ENCODE results near the gene PELI1. TPM values are rescaled to one million over a fixed set of nuclear protein-coding genes. Genes with fewer than 3 reads are reported as not detected.

PELI1 gene
- total RNA-seq, 4 donors from 2014 or later = 38.4 to 57.0 (median 46.0) TPM

- no peak overlapping the region for H3K4me3 ChIP-seq (ENCODE audit: low read depth, poor library complexity, severe bottlenecking)
- no peak for TF ChIP-seq POLR2A (IDR thresholded peaks at IDR 0.05)
- DNase-seq (ENCODE audit: low spot score in 2 of 2) = no peak
- intact Hi-C loops (cut with DNase I; ENCODE audit: low total_unique reads) = no loop called here
- 91% methylated on average over 7 of the region's 7 CpGs for WGBS, 2 donors
These were observed 899 bp upstream of the PELI1 start for GRCh38 chr2:64145119-64145518.

GRCh38 chr2:64143169-64144056 is 807 bp downstream of the PELI1 start:
- no peak for DNase-seq (ENCODE audit: low spot score in 2 of 2)
- WGBS, 2 donors = 1% methylated on average over 40 to 43 of the region's 69 CpGs

DNA sequence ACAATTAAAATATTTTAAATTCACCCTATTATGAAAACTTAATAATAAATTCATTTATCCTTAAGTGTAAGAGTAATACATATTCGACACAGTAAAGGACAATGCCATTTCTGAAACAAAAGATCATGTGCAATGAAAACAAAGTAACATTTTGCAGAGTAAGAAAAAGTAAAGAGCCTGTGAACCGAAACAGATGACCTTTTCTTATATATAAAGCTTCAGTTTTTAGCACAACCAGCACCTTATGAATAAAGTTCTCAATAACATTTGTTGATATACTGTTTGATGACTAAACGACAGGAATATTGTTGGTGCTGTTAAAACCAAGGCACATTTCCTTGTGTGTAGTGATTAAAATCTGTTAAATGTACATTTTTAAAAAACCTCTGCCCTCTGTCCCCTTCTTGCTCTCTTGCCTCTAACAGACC is 1.5 kb downstream of the PELI1 start:
- 11 to 14% methylated on average over 3 of the region's 3 CpGs for WGBS, 2 donors
- intact Hi-C loops (cut with DNase I; ENCODE audit: low total_unique reads) = no loop called here

More at GRCh38 chr2:64143169-64144056, 807 bp downstream of the PELI1 start:
- intact Hi-C loops (cut with DNase I; ENCODE audit: low total_unique reads) = no loop called here
- TF ChIP-seq CTCF (IDR thresholded peaks at IDR 0.05) = no peak
- TF ChIP-seq POLR2A (IDR thresholded peaks at IDR 0.05) = no peak
- H3K4me3 ChIP-seq (ENCODE audit: low read depth, poor library complexity, severe bottlenecking) = peak overlapping the region; percentile 97

GRCh38 chr2:64141674-64142405 is 2.4 kb downstream of the PELI1 start:
- intact Hi-C loops (cut with DNase I; ENCODE audit: low total_unique reads) = no loop called here
- 20 to 24% methylated on average over 2 of the region's 2 CpGs for WGBS, 2 donors
- no peak for DNase-seq (ENCODE audit: low spot score in 2 of 2)
- no peak overlapping the region for H3K4me3 ChIP-seq (ENCODE audit: low read depth, poor library complexity, severe bottlenecking)
- TF ChIP-seq POLR2A (IDR thresholded peaks at IDR 0.05) = no peak
- TF ChIP-seq CTCF (IDR thresholded peaks at IDR 0.05) = no peak

More for the DNA sequence above, 1.5 kb downstream of the PELI1 start:
- peak overlapping the region; percentile 97 for H3K4me3 ChIP-seq (ENCODE audit: low read depth, poor library complexity, severe bottlenecking)
- TF ChIP-seq POLR2A (IDR thresholded peaks at IDR 0.05) = no peak
- no peak for TF ChIP-seq CTCF (IDR thresholded peaks at IDR 0.05)
- no peak for DNase-seq (ENCODE audit: low spot score in 2 of 2)

DNA sequence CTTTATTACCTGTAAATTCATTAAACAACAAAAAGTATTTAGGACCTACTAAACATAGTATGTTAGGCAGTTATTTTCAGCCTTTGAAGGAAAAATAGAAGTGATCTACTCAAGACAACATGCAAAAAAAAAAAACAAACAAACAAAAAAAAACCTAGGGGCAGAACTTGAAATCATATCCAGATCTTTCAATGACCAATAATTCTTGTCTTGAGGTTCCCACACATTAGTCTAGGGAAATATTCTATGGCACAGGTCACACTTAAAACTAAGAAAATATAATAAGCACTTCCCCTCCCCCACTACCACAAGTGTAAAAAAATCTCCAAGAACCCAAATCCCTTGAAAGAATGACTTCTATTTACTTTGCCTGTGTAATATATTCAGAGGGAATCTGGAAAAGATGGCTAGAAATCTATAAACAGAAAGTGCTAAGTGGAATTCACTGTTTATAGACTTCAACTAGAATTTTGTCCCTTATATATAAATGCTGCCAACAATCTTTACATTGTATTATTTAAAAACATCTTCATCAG is 3.5 kb downstream of the PELI1 start:
- intact Hi-C loops (cut with DNase I; ENCODE audit: low total_unique reads) = no loop called here
- no peak for TF ChIP-seq CTCF (IDR thresholded peaks at IDR 0.05)
- no peak for TF ChIP-seq POLR2A (IDR thresholded peaks at IDR 0.05)
- no peak for DNase-seq (ENCODE audit: low spot score in 2 of 2)
- H3K4me3 ChIP-seq (ENCODE audit: low read depth, poor library complexity, severe bottlenecking) = no peak overlapping the region

GRCh38 chr2:64139956-64140355 is 4.3 kb downstream of the PELI1 start:
- WGBS, 2 donors = 35 to 53% methylated on average over 2 of the region's 2 CpGs
- TF ChIP-seq CTCF (IDR thresholded peaks at IDR 0.05) (no peak), POLR2A (IDR thresholded peaks at IDR 0.05) (no peak)
- no peak for DNase-seq (ENCODE audit: low spot score in 2 of 2)
- intact Hi-C loops (cut with DNase I; ENCODE audit: low total_unique reads) = no loop called here
- H3K4me3 ChIP-seq (ENCODE audit: low read depth, poor library complexity, severe bottlenecking) = no peak overlapping the region
